Measurements from ENCODE around the gene PPP2R5B. TPM values are rescaled to one million over a fixed set of nuclear protein-coding genes. Genes with fewer than 3 reads are reported as not detected.
"Not testable (repeated sequence)": the region's sequence is repeated elsewhere in the genome, so short reads cannot be mapped to it uniquely, and the experiment has no call there.

The PPP2R5B gene
- total and polyA plus RNA-seq, 9 of the 15 experiments (the other 6 are each of a cell fraction or from before 2014, with no cell fraction given) = 0.10 to 7.8 (median 3.3) TPM

- POLR2A ChIA-PET = interaction anchor here (0.8 to 1.1 kb wide), 2 partner anchors 141 to 167 kb away, joined by 5 to 6 read pairs; partner anchors contain the start of gene ZNHIT2
- in situ Hi-C loops (cut with MboI) = no loop called here
- CTCF ChIA-PET (ENCODE audit: low intra/inter-chr PET ratio) = no interaction called here
Observed at GRCh38 chr11:64976651-64977050, 52.2 kb downstream of the PPP2R5B start.

GRCh38 chr11:64983339-64983738, 58.9 kb downstream of the PPP2R5B start:
- H3K4me3 ChIP-seq; BruUV-seq (replicated peaks); DNase-seq (ENCODE audit: extremely low read depth in 1 of 4, low spot score in 3 of 4); FAIRE-seq; H3K9me1 ChIP-seq (ENCODE audit: control insufficient read depth, insufficient read depth, low read length); ATAC-seq; H3K36me3 ChIP-seq (ENCODE audit: control insufficient read depth, insufficient read depth, low read length); H3K79me2 ChIP-seq (ENCODE audit: control insufficient read depth, insufficient read depth, low read length); CTCF ChIA-PET (ENCODE audit: low intra/inter-chr PET ratio); H3K4me2 ChIP-seq (ENCODE audit: insufficient read depth, low read length); H3K27ac ChIP-seq (ENCODE audit: extremely low read depth, low read depth, low read length); intact Hi-C loops (cut with micrococcal nuclease); H3K4me1 ChIP-seq (replicated peaks in 1 of 2; ENCODE audit: control insufficient read depth in 2 of 2, insufficient read depth in 2 of 2, low read length in 2 of 2); POLR2A ChIA-PET; H3K9ac ChIP-seq (ENCODE audit: insufficient read depth in 1 of 2, low read depth in 2 of 2, low read length in 2 of 2); H3K9me3 ChIP-seq (replicated peaks; ENCODE audit: control insufficient read depth, insufficient read depth, low read depth, low read length); in situ Hi-C loops (cut with MboI); H3K27me3 ChIP-seq (ENCODE audit: control insufficient read depth in 2 of 2, insufficient read depth in 2 of 2, low read length in 2 of 2); H2AFZ ChIP-seq (ENCODE audit: low read depth, low read length); H4K20me1 ChIP-seq (replicated peaks; ENCODE audit: control insufficient read depth, insufficient read depth, low read length): not testable (repeated sequence)
- WGBS (ENCODE audit: insufficient coverage, low coverage, missing lambda C conversion rate) = 79% methylated on average over 5 of the region's 5 CpGs

More at GRCh38 chr11:64976651-64977050, 52.2 kb downstream of the PPP2R5B start:
- DNase-seq (ENCODE audit: extremely low read depth in 1 of 4, low spot score in 3 of 4) (no peak), FAIRE-seq (no peak), ATAC-seq (no peak)
- peaks cover 4 to 7% of the 10 kb centered on the region in 2 experiments; a peak in 4 of 5 replicates for H3K4me1 ChIP-seq (replicated peaks in 1 of 2; ENCODE audit: control insufficient read depth in 2 of 2, insufficient read depth in 2 of 2, low read length in 2 of 2)
- H3K4me2 ChIP-seq (ENCODE audit: insufficient read depth, low read length) = no peak overlapping the region
- H3K36me3 ChIP-seq (ENCODE audit: control insufficient read depth, insufficient read depth, low read length) = no peaks in the 10 kb centered on the region
- H3K79me2 ChIP-seq (ENCODE audit: control insufficient read depth, insufficient read depth, low read length) = no peaks in the 10 kb centered on the region
- no peak overlapping the region for H3K9ac ChIP-seq (ENCODE audit: insufficient read depth in 1 of 2, low read depth in 2 of 2, low read length in 2 of 2)
- H3K9me1 ChIP-seq (ENCODE audit: control insufficient read depth, insufficient read depth, low read length) = no peaks in the 10 kb centered on the region
- no peaks in the 10 kb centered on the region for H4K20me1 ChIP-seq (replicated peaks; ENCODE audit: control insufficient read depth, insufficient read depth, low read length)
- no peak overlapping the region for H2AFZ ChIP-seq (ENCODE audit: low read depth, low read length)
- TF ChIP-seq CBFA2T2 (conservative IDR thresholded peaks at IDR 0.05) (no peak), ZNF263 (CRISPR knock-in tag; IDR thresholded peaks at IDR 0.05; ENCODE audit: borderline replicate concordance) (no peak), SRSF1 (IDR thresholded peaks at IDR 0.05; ENCODE audit: low read depth, low read length) (no peak), HMGN3 (IDR thresholded peaks at IDR 0.05; ENCODE audit: borderline replicate concordance, extremely low read depth, insufficient read length, low read depth, low read length) (no peak), PTTG1 (tag; IDR thresholded peaks at IDR 0.05; ENCODE audit: low read depth) (no peak), RB1 (IDR thresholded peaks at IDR 0.05; ENCODE audit: low read depth) (no peak), ZNF696 (CRISPR knock-in tag; conservative IDR thresholded peaks at IDR 0.05) (no peak), ZNF668 (CRISPR knock-in tag; IDR thresholded peaks at IDR 0.05) (no peak), ELF2 (CRISPR knock-in tag; IDR thresholded peaks at IDR 0.05) (no peak)
- no TSS peak for BruUV-seq (replicated peaks)
- H3K27me3 ChIP-seq (ENCODE audit: control insufficient read depth in 2 of 2, insufficient read depth in 2 of 2, low read length in 2 of 2) = no peaks in the 10 kb centered on the region
- H3K4me3 ChIP-seq = no peak overlapping the region
- 13% methylated on average over 2 of the region's 2 CpGs for WGBS (ENCODE audit: insufficient coverage, low coverage, missing lambda C conversion rate)
- H3K27ac ChIP-seq (ENCODE audit: extremely low read depth, low read depth, low read length) = no peak overlapping the region
- intact Hi-C loops (cut with micrococcal nuclease) = no loop called here
- H3K9me3 ChIP-seq (replicated peaks; ENCODE audit: control insufficient read depth, insufficient read depth, low read depth, low read length) = no peaks in the 10 kb centered on the region
